Measurements from ENCODE around the gene KRT34. TPM values are rescaled to one million over a fixed set of nuclear protein-coding genes. Genes with fewer than 3 reads are reported as not detected.
"Not testable (repeated sequence)": the region's sequence is repeated elsewhere in the genome, so short reads cannot be mapped to it uniquely, and the experiment has no call there.

The KRT34 gene
- polyA plus RNA-seq, 3 donors from 2014 or later = not detected

DNA sequence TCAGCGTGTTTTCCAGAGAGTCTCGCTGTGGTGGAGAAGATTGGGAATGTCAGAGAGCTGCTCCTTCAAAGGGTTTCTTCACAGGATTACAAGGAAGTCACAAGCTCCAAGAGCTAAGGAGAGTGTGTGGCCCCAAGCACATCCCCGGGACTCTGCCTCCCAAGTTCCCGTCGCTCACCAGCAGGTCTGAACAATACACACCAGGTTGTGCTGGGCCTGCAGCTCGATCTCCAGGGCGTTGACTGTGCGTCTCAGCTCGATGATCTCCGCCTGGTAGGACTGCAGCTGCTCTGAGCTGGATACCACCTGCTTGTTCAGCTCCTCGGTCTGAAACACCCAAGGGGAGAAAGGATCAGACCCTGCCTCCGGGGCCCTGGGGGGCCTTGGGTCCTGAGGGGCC is 12.9 kb upstream of the KRT34 start:
- H3K27ac Mint-ChIP-seq, H3K4me3 Mint-ChIP-seq, H3K9me3 Mint-ChIP-seq, H3K4me1 Mint-ChIP-seq, H3K36me3 Mint-ChIP-seq, DNase-seq: not testable (repeated sequence)
- H3K27me3 Mint-ChIP-seq (ENCODE audit: low read depth in 3 of 3) = peaks cover 2 to 15% (median 8%) of the 10 kb centered on the region in 3 donors

DNA sequence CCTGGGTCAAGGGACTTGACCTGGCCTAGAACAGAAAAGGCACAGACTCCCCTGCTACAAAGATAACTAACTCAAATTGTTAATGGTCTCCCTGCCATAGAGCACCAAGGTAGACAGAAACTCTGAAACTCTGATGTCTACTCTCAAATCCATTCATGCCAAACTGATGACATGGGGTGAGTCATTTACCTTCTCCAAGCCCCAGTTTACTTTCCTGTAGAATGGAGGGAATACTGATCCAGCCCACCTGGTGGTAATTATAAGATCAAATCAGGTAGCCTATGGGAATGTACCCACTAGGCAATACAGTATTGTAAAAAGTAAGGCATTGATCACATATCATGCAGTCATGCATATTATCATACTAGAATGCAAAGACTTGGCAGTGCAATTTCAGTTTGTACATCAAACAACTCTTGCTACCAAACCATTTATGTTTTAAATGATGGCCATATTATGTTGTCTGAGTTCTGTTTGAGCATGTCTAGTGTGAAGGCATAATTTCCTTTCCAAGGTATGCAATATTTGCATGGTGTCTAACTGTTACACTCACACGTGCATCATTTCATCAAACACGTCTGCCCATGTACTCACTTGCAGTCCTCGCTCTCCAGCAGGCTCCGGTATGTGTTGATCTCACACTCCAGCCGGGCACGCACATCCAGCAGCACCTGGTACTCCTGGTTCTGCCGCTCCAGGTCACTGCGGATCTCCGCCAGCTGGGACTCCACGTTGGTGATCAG is 12.3 kb upstream of the KRT34 start:
- Mint-ChIP-seq H3K27me3 (ENCODE audit: low read depth in 3 of 3) (peaks cover 2 to 15% (median 5%) of the 10 kb centered on the region in 3 donors), H3K4me1 (no peaks in the 10 kb centered on the region), H3K9me3 (no peaks in the 10 kb centered on the region), H3K36me3 (peaks cover 0 to 3% (median 0%) of the 10 kb centered on the region in 3 donors), H3K4me3 (no peak overlapping the region), H3K27ac (no peak overlapping the region)
- no peak for DNase-seq

DNA sequence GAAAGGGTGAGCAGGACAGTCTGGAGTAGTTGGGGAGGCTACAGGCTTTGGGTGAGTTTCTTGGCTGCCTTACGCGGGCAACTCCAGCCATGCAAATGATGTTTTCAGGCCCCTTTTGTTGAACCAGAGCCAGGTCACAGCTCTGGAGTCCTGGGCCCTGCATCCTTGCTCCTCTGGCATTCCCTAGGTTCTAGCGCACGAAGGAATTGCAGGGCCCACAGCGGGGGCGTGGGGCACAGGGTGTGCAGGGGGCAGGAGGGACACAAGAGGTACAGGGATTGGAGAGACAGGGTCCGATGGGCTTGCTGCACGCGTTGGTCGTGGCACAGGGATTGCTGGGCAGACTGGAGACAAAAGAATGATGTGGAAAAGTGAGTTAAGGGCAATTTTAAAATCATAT is 11.7 kb upstream of the KRT34 start:
- Mint-ChIP-seq H3K27ac (no peak overlapping the region), H3K4me3 (no peak overlapping the region), H3K27me3 (ENCODE audit: low read depth in 3 of 3) (peaks cover 2 to 15% (median 5%) of the 10 kb centered on the region in 3 donors), H3K9me3 (peaks cover 0 to 2% (median 0%) of the 10 kb centered on the region in 6 donors), H3K4me1 (no peaks in the 10 kb centered on the region), H3K36me3 (peaks cover 0 to 3% (median 0%) of the 10 kb centered on the region in 3 donors)
- DNase-seq = no peak

- Mint-ChIP-seq H3K27me3 (ENCODE audit: low read depth in 3 of 3) (peaks cover 4 to 15% (median 5%) of the 10 kb centered on the region in 3 donors), H3K4me3 (no peak overlapping the region), H3K27ac (no peak overlapping the region), H3K9me3 (peaks cover 0 to 3% (median under 1%) of the 10 kb centered on the region in 6 donors), H3K36me3 (peaks cover 0 to 3% (median 0%) of the 10 kb centered on the region in 3 donors), H3K4me1 (no peaks in the 10 kb centered on the region)
- DNase-seq = no peak
Measured at GRCh38 chr17:41393294-41393693, 11.2 kb upstream of the KRT34 start.

DNA sequence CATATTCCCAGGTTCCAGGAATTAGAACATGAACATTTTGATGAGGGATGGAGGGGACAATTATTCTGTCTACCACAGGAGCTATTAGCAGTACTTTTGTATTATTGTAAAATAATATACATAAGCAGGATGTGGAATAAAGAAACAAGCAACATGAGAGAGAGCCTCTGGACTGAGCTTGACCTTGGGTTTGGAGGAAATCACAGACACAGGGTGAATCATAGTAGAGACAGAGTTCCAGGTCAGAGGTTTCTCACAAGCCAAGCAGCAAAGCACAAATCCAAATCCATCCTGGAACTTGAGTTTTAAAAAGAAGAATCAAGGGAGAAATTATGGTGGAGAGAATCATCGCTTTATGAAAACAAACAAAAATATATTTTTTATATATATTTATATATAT is 10.2 kb upstream of the KRT34 start:
- Mint-ChIP-seq H3K9me3 (peaks cover 2 to 12% (median 3%) of the 10 kb centered on the region in 6 donors), H3K4me3 (no peak overlapping the region), H3K36me3 (peaks cover 0 to 5% (median 0%) of the 10 kb centered on the region in 3 donors), H3K4me1 (no peaks in the 10 kb centered on the region), H3K27ac (no peak overlapping the region), H3K27me3 (ENCODE audit: low read depth in 3 of 3) (peaks cover 5 to 15% (median 5%) of the 10 kb centered on the region in 3 donors)
- DNase-seq = no peak

DNA sequence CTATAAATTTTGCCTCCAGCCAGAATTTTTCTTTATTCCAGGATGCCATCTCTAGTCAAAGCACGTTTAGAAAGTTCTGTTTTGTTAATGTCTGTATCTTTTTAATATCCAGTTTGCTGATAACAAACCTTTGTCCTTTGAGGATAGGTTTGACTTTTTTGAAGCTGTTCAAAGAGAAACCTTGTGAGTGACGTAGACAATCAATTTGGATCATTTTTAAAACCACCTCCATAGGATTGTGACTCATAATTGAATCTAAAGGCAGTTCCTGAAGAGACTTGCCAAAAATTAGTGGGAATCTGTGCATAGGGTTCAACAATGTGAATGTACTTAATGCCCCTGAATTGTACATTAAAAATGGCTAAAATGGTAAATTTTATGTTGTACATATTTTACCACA is 9.4 kb upstream of the KRT34 start:
- Mint-ChIP-seq H3K4me1 (no peaks in the 10 kb centered on the region), H3K27ac (no peak overlapping the region), H3K27me3 (ENCODE audit: low read depth in 3 of 3) (peaks cover 5 to 20% (median 7%) of the 10 kb centered on the region in 3 donors), H3K4me3 (no peak overlapping the region), H3K9me3 (peaks cover 5 to 17% (median 8%) of the 10 kb centered on the region in 6 donors), H3K36me3 (peaks cover 0 to 10% (median 0%) of the 10 kb centered on the region in 3 donors)
- DNase-seq = no peak

DNA sequence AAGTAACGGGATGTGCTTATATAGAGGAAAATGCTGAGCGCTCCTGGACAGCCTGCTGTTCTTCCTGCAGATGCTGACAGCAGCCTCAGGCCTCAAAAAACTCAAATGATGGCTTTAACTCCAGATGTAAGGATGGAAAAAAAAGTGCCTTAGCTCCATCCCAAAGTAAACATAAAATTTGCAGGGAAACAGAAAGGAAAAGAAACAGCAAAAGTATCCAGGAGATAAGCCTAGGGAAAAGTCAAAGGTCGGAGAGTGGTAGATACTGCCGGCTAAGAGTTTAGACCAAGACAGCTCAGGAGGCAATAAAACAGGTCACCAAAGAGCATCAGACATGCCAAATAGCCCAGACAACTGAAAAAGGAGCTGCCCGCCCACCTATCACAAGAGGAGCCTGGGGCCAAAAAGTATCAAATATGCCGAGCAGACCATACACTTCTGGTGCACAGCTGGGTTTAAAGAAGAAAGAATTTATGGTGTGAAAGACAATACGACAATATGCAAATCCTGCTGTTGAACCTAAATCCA is 8.4 kb upstream of the KRT34 start:
- H3K27me3 Mint-ChIP-seq (ENCODE audit: low read depth in 3 of 3) = peaks cover 5 to 20% (median 7%) of the 10 kb centered on the region in 3 donors
- H3K4me3 Mint-ChIP-seq = no peak overlapping the region
- peaks cover 0 to 13% (median 4%) of the 10 kb centered on the region in 3 donors for H3K36me3 Mint-ChIP-seq
- DNase-seq = no peak
- H3K9me3 Mint-ChIP-seq = peaks cover 6 to 24% (median 12%) of the 10 kb centered on the region in 6 donors
- H3K27ac Mint-ChIP-seq = no peak overlapping the region
- no peaks in the 10 kb centered on the region for H3K4me1 Mint-ChIP-seq

- H3K4me3 Mint-ChIP-seq = no peak overlapping the region
- no peak for DNase-seq
- H3K27me3 Mint-ChIP-seq (ENCODE audit: low read depth in 3 of 3) = peaks cover 4 to 17% (median 7%) of the 10 kb centered on the region in 3 donors
- H3K9me3 Mint-ChIP-seq = peaks cover 6 to 24% (median 12%) of the 10 kb centered on the region in 6 donors
- H3K27ac Mint-ChIP-seq = no peak overlapping the region
- peaks cover 0 to 13% (median 4%) of the 10 kb centered on the region in 3 donors for H3K36me3 Mint-ChIP-seq
- H3K4me1 Mint-ChIP-seq = no peaks in the 10 kb centered on the region
Measured at GRCh38 chr17:41387670-41388069, 5.6 kb upstream of the KRT34 start.

DNA sequence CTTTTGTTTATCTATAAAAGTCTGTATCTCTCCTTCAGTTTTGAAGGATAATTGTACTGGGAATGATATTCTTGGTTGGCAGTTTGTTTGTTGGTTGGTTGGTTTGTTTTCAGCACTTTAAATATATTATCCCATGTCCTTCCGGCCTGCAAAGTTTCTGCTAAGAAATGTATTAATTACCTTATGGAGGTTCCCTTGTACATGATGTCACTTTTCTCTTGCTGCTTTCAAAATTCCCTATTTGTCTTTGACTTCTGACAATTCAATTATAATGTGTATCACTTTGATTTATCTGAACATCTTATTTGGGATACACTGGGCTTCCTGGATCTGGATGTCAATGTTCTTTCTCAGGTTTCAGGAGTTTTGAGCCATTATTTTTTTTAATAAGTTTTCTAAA is 4.1 kb upstream of the KRT34 start:
- H3K4me3 Mint-ChIP-seq = no peak overlapping the region
- no peak for DNase-seq
- H3K4me1 Mint-ChIP-seq = no peaks in the 10 kb centered on the region
- H3K36me3 Mint-ChIP-seq = peaks cover 0 to 10% (median 4%) of the 10 kb centered on the region in 3 donors
- peaks cover 3 to 11% (median 7%) of the 10 kb centered on the region in 3 donors for H3K27me3 Mint-ChIP-seq (ENCODE audit: low read depth in 3 of 3)
- no peak overlapping the region for H3K27ac Mint-ChIP-seq
- peaks cover 6 to 24% (median 12%) of the 10 kb centered on the region in 6 donors for H3K9me3 Mint-ChIP-seq

DNA sequence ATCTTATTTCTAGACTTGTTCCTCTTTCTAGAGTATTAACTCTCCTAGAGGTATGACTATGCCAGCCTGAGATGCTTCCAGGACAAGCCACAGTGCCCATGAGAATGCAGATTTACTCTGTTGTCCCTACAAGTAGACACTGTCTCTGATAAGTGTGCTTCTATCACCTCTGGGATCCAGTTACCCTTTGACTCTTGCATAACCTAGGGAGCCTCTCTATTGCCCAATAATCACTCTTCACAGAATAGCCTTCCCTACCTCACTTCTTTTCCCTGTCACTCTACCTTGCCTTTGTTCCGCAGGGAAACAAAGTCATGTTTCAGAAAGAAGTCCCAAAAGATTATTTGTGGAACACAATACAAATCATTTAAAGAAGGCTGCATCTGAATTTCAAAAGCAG is 1.6 kb upstream of the KRT34 start:
- Mint-ChIP-seq H3K4me3 (no peak overlapping the region), H3K9me3 (peaks cover 5 to 24% (median 12%) of the 10 kb centered on the region in 6 donors), H3K4me1 (no peaks in the 10 kb centered on the region), H3K27ac (no peak overlapping the region), H3K27me3 (ENCODE audit: low read depth in 3 of 3) (peaks cover 4 to 8% (median 5%) of the 10 kb centered on the region in 3 donors), H3K36me3 (peaks cover 0 to 10% (median 4%) of the 10 kb centered on the region in 3 donors)
- no peak for DNase-seq

DNA sequence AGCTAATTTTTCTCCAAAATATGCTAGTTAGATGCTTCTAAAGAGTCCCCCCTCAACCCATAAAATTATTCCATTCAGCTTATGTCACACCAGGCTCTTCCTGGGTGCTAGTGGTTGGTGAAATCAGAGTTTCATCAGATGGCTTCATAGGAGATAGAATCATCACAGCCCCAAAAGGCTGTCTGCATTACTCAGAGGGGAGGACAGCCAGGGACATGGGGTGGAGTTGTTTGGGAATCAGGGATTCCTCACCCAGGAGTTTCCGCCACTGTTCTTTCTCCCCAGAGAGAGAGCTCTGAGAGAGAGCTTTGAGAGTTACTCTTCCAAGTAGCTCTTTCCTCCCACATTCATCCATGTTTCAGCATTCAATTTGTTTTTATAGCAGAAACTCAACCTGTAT is 288 bp upstream of the KRT34 start:
- peaks cover 5 to 14% (median 10%) of the 10 kb centered on the region in 6 donors for H3K9me3 Mint-ChIP-seq
- H3K27me3 Mint-ChIP-seq (ENCODE audit: low read depth in 3 of 3) = peaks cover 1 to 10% (median 7%) of the 10 kb centered on the region in 3 donors
- no peak overlapping the region for H3K27ac Mint-ChIP-seq
- no peak overlapping the region for H3K4me3 Mint-ChIP-seq
- DNase-seq = no peak
- peaks cover 0 to 10% (median 4%) of the 10 kb centered on the region in 3 donors for H3K36me3 Mint-ChIP-seq
- H3K4me1 Mint-ChIP-seq = no peaks in the 10 kb centered on the region

DNA sequence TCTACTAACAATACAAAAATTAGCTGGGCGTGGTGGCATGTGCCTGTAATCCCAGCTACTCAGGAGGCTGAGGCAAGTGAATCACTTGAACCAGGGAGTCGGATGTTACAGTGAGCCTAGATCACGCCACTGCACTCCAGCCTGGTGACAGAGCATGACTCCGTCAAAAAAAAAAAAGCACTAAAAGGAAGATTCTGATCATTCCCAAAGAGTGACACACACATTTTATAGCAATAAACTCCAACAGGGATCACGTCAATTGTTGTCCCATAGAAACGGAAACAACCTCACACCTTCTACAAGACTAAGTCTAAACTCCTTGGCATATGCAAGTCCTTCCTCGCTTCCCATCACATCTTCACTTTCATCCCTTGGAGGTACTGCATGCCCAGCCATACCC is 2.0 kb downstream of the KRT34 start:
- H3K27ac Mint-ChIP-seq, H3K4me3 Mint-ChIP-seq: not testable (repeated sequence)

GRCh38 chr17:41377546-41377945 is 4.6 kb downstream of the KRT34 start:
- Mint-ChIP-seq H3K36me3 (no peaks in the 10 kb centered on the region), H3K4me1 (no peaks in the 10 kb centered on the region), H3K9me3 (no peaks in the 10 kb centered on the region), H3K4me3 (no peak overlapping the region), H3K27me3 (ENCODE audit: low read depth in 3 of 3) (peaks cover 4 to 5% (median 5%) of the 10 kb centered on the region in 3 donors), H3K27ac (no peak overlapping the region)
- no peak for DNase-seq

More for the DNA sequence above, 2.0 kb downstream of the KRT34 start:
- not testable (repeated sequence) for H3K4me1 Mint-ChIP-seq; DNase-seq; H3K36me3 Mint-ChIP-seq; H3K9me3 Mint-ChIP-seq; H3K27me3 Mint-ChIP-seq (ENCODE audit: low read depth in 3 of 3)

- Mint-ChIP-seq H3K4me3 (no peak within 1 kb of the TSS), H3K27me3 (ENCODE audit: low read depth in 3 of 3) (peaks cover 2 to 4% (median 3%) of the 10 kb centered on the region in 3 donors), H3K9me3 (no peaks in the 10 kb centered on the region), H3K4me1 (no peaks in the 10 kb centered on the region), H3K36me3 (no peaks in the 10 kb centered on the region), H3K27ac (no peak within 1 kb of the TSS)
- no peak for DNase-seq
Measured at GRCh38 chr17:41369713-41370112, 12.4 kb downstream of the KRT34 start, which contains the start of gene KRT33B. Gene KRT33B (minus strand): TSS chr17:41369813. CDS start chr17:41369750, 63 bp downstream.

Data from immature natural killer cell (primary cell).